Tibial nerve (tissue), 4 donors: ENCODE measurements around the gene SUGCT. TPM values are rescaled to one million over a fixed set of nuclear protein-coding genes. Genes with fewer than 3 reads are reported as not detected.

Experiments used
- DNase-seq, 2 donors: peaks; one replicate each; pipeline ENCODE4 v3.0.0-alpha.2; 2019; ENCODE audit warnings: low spot score in 2 of 2
- H3K27ac ChIP-seq, 4 donors: fragments of 200-600 bp; sonication (generic) in 3 of 4; one replicate each; pipeline ENCODE4 v1.5.1; 2017 to 2019; ENCODE audit warnings: mild to moderate bottlenecking in 1 of 4
- H3K27me3 ChIP-seq, 2 donors: fragments of 200-600 bp; sonication (generic) in 1 of 2; one replicate each; pipeline versions ENCODE4 v1.5.1 to v1.6.0; 2017 to 2019
- H3K36me3 ChIP-seq, 3 donors: fragments of 200-600 bp; sonication (generic); one replicate each; pipeline ENCODE4 v1.5.1; 2018 to 2019
- H3K4me1 ChIP-seq, 4 donors: fragments of 200-600 bp; sonication (generic) in 3 of 4; one replicate each; pipeline ENCODE4 v1.5.1; 2017 to 2019
- H3K4me3 ChIP-seq, 4 donors: fragments of 200-600 bp; sonication (generic) in 3 of 4; one replicate each; pipeline ENCODE4 v1.5.1; 2017 to 2019; ENCODE audit warnings: mild to moderate bottlenecking in 1 of 4, moderate library complexity in 1 of 4
- H3K9me3 ChIP-seq, 4 donors: fragments of 200-600 bp; sonication (generic) in 3 of 4; one replicate each; pipeline ENCODE4 v1.5.1; 2017 to 2019
- EP300 ChIP-seq, 2 donors: sonication (generic); formaldehyde crosslinking; IDR thresholded peaks; one replicate each; pipeline ENCODE4 v1.6.1; 2017; ENCODE audit warnings: antibody characterized with exemption in 2 of 2, mild to moderate bottlenecking in 1 of 2
- POLR2A ChIP-seq, 2 donors: fragments of 450-650 bp; IDR thresholded peaks; one replicate each; pipeline ENCODE4 v1.6.1; 2017; ENCODE audit warnings: antibody characterized with exemption in 2 of 2, mild to moderate bottlenecking in 2 of 2, moderate library complexity in 2 of 2
- WGBS, 2 donors: methylation state at CpG; one replicate each; pipeline ENCODE4 v1.1.5; 2018; 5-methylcytosine and 5-hydroxymethylcytosine counted together
- total RNA-seq, 4 donors: library from RNA; depleted of rRNA; stranded (reverse); fragments of >200 nt; gene quantifications; one replicate each; pipeline ENCODE4 v1.1.0, GENCODE V29; 2016
- TF ChIP-seq, protein P1 (sequence below), 5 experiments: fragments of 200-600 bp in 3 of 5; fragments of 450-650 bp in 2 of 5; sonication (generic) in 3 of 5; IDR thresholded peaks; one replicate each; pipeline ENCODE4 v1.5.1; 2016 to 2019; ENCODE audit warnings: antibody characterized with exemption in 5 of 5, mild to moderate bottlenecking in 3 of 5, moderate library complexity in 2 of 5

Gene SUGCT
- total RNA-seq, 4 donors from 2014 or later, result 2.7 to 20.8 (median 6.2) TPM

DNA sequence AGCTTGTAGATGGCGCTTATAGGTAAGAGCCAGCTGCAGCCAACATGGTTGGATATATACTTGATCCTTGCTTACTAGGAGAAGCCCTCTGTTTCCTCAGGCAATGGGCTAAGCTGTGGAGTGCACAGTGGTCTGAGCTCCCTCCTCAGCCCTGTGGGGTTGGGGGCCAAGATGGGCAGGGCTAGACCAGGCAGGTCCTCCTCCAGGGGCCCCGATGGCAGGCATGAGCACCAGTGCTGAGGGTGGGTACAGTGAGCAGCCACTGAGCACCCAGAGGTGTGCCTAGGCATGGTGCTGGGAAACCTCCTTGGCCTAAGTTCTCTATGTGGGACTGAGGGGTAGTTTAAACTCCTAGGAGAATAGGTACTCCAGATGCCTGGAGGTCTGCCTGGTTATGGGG is 680.2 kb downstream of the SUGCT start:
- DNase-seq, result no peak
- Histone ChIP-seq H3K9me3 (peaks cover 0 to 23% (median 2%) of the 10 kb centered on the region in 4 donors), H3K4me1 (no peaks in the 10 kb centered on the region), H3K36me3 (no peaks in the 10 kb centered on the region), H3K4me3 (no peak overlapping the region), H3K27me3 (no peaks in the 10 kb centered on the region), H3K27ac (no peak overlapping the region)
- TF ChIP-seq EP300 (IDR thresholded peaks at IDR 0.05) (no peak), POLR2A (IDR thresholded peaks at IDR 0.05) (no peak)
- TF ChIP-seq, protein P1, sequence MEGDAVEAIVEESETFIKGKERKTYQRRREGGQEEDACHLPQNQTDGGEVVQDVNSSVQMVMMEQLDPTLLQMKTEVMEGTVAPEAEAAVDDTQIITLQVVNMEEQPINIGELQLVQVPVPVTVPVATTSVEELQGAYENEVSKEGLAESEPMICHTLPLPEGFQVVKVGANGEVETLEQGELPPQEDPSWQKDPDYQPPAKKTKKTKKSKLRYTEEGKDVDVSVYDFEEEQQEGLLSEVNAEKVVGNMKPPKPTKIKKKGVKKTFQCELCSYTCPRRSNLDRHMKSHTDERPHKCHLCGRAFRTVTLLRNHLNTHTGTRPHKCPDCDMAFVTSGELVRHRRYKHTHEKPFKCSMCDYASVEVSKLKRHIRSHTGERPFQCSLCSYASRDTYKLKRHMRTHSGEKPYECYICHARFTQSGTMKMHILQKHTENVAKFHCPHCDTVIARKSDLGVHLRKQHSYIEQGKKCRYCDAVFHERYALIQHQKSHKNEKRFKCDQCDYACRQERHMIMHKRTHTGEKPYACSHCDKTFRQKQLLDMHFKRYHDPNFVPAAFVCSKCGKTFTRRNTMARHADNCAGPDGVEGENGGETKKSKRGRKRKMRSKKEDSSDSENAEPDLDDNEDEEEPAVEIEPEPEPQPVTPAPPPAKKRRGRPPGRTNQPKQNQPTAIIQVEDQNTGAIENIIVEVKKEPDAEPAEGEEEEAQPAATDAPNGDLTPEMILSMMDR (IDR thresholded peaks at IDR 0.05), result no peak
- WGBS, 2 donors, result 92 to 95% methylated on average over 1 to 2 of the region's 2 CpGs

DNA sequence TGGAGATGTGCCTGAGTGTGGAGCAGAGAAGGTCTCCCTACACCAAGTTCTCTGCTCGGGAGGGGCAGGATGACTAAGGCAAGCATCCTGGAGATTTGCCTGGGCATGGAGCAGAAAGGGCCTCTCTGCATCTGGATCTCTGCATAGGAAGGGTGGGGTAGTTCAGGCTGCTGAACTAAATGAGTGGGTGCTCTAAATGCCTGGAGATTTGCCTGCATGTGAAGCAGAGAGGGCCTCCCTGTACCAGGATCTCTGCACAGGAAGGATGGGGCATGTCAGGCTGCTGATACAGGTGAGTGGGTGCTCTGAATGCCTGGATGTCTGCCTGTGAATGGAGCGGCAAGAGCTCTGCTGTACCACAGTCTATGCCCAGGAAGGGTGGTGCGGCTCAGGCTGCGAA is 680.7 kb downstream of the SUGCT start:
- no peak overlapping the region for H3K27ac ChIP-seq
- H3K36me3 ChIP-seq, result no peaks in the 10 kb centered on the region

DNA sequence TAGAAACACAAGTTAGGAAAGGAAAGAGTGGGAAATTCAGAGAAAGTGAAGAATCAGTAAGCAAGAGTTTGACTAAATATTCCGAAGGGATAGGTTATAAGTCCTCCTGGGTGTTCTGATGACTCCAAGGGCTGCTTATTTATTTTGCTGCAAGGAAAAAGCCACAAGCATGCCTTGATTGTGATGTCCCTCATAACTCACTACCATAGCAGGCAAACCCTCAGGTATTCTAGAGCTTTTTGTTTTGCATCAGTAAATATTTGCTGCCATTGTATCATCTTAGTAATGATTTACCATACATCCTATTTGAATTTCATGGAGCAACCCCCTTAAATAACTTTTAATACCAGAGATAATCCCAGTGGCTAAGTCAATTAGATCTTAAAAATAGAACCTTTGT is 688.1 kb downstream of the SUGCT start:
- no peak for TF ChIP-seq POLR2A (IDR thresholded peaks at IDR 0.05)
- TF ChIP-seq, protein P1 (IDR thresholded peaks at IDR 0.05), result no peak
- no peak for TF ChIP-seq EP300 (IDR thresholded peaks at IDR 0.05)
- H3K27ac ChIP-seq, result no peak overlapping the region
- WGBS, 2 donors, result 78 to 88% methylated on average over 1 of the region's 1 CpG
- peaks cover 0 to 23% (median 2%) of the 10 kb centered on the region in 4 donors for H3K4me1 ChIP-seq
- H3K27me3 ChIP-seq, result no peaks in the 10 kb centered on the region
- H3K9me3 ChIP-seq, result peaks cover 0 to 3% (median 0%) of the 10 kb centered on the region in 4 donors
- H3K36me3 ChIP-seq, result no peaks in the 10 kb centered on the region
- no peak for DNase-seq
- no peak overlapping the region for H3K4me3 ChIP-seq

More for the DNA sequence above, 680.7 kb downstream of the SUGCT start:
- H3K27me3 ChIP-seq, result no peaks in the 10 kb centered on the region
- no peak overlapping the region for H3K4me3 ChIP-seq
- DNase-seq, result no peak
- peaks cover 0 to 23% (median 2%) of the 10 kb centered on the region in 4 donors for H3K9me3 ChIP-seq
- no peaks in the 10 kb centered on the region for H3K4me1 ChIP-seq
- TF ChIP-seq EP300 (IDR thresholded peaks at IDR 0.05) (no peak), POLR2A (IDR thresholded peaks at IDR 0.05) (no peak)
- TF ChIP-seq, protein P1 (IDR thresholded peaks at IDR 0.05), result no peak
- 83 to 92% methylated on average over 4 of the region's 4 CpGs for WGBS, 2 donors

DNA sequence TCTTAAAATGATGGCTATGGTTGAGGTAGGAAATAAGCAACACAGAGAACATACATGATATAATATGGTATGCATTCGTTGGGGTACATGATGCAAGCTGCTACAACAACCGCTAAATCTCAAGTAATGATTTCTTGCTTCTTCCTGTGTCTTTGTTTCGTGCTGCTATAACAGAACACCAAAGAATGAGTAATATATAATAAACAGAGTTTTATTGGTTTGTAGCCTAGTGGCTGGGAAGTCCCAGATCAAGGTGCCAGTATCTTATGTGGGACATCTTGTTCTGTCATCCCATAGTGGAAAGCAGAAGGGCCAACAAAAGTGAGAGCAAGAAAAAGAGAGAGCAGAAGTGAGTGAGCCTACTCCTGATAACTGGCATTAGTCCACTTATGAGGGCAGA is 689.7 kb downstream of the SUGCT start:
- Histone ChIP-seq H3K27me3 (no peaks in the 10 kb centered on the region), H3K4me1 (peaks cover 0 to 39% (median 2%) of the 10 kb centered on the region in 4 donors), H3K36me3 (no peaks in the 10 kb centered on the region), H3K27ac (no peak overlapping the region), H3K9me3 (no peaks in the 10 kb centered on the region), H3K4me3 (no peak overlapping the region)
- 84 to 89% methylated on average over 3 of the region's 3 CpGs for WGBS, 2 donors
- no peak for DNase-seq
- TF ChIP-seq POLR2A (IDR thresholded peaks at IDR 0.05) (no peak), EP300 (IDR thresholded peaks at IDR 0.05) (no peak)
- TF ChIP-seq, protein P1 (IDR thresholded peaks at IDR 0.05), result no peak

DNA sequence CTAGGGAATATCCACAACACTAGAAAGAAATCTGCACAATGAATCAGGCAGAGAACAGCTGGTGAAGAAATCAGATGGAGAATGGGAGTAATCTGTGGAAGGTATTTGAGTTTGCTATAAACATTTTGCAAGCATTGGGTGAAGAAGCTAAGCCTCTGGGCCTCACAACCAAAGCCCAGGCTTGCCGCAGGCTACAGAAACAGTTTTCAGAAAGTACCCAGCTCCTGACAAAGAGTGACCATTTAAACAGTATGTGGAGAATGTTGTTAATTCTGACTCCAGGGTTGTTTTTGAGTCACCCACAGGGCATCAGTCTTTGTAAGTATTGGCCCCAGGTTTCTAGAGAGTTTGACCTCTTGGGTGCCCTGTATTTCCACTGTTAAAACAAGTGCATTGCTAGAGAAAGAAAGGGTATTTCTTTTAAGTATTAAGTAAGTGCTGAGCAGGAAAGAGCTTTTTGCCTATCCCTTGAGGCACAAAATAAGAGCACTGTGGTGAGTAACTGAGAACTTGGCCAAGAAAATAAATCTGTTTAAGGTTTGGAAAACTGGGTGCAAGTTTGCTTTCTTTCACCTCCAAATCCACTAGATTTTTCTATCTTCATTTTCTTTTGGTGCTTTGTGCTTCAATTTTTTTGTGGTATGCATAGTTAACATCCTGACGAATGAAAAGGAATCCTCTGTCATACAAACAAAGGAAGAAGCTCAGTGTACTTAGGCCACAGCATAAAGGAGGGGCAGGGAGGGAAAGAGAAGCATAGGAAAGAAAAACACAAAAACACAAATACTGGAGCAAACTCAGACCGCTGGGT is 691.8 kb downstream of the SUGCT start:
- Histone ChIP-seq H3K36me3 (no peaks in the 10 kb centered on the region), H3K4me1 (peaks cover 0 to 48% (median 2%) of the 10 kb centered on the region in 4 donors), H3K4me3 (no peak overlapping the region), H3K9me3 (no peaks in the 10 kb centered on the region), H3K27ac (peak overlapping the region in 3 of 4 donors; percentile 60 to 72 (median 61)), H3K27me3 (no peaks in the 10 kb centered on the region)
- 30 to 31% methylated on average over 3 of the region's 3 CpGs for WGBS, 2 donors
- TF ChIP-seq POLR2A (IDR thresholded peaks at IDR 0.05) (no peak), EP300 (IDR thresholded peaks at IDR 0.05) (no peak)
- TF ChIP-seq, protein P1 (IDR thresholded peaks at IDR 0.05), result no peak
- DNase-seq, result no peak
